ENCODE results near the gene AMPD3.

AMPD3 gene

GRCh38 chr11:10483174-10483573 is 28.1 kb downstream of the AMPD3 start:
- TF ChIP-seq CTCF (IDR thresholded peaks at IDR 0.05; ENCODE audit: insufficient read depth, low read depth, low read length, missing control alignments): no peak
- no peak for DNase-seq (ENCODE audit: low read depth)
- no peak overlapping the region for H3K4me3 ChIP-seq (ENCODE audit: low read depth, low read length)

GRCh38 chr11:10483584-10483983 is 28.5 kb downstream of the AMPD3 start:
- no peak overlapping the region for H3K4me3 ChIP-seq (ENCODE audit: low read depth, low read length)
- TF ChIP-seq CTCF (IDR thresholded peaks at IDR 0.05; ENCODE audit: insufficient read depth, low read depth, low read length, missing control alignments): no peak
- no peak for DNase-seq (ENCODE audit: low read depth)

GRCh38 chr11:10484461-10485180 is 29.6 kb downstream of the AMPD3 start:
- no peak for TF ChIP-seq CTCF (IDR thresholded peaks at IDR 0.05; ENCODE audit: insufficient read depth, low read depth, low read length, missing control alignments)
- no peak for DNase-seq (ENCODE audit: low read depth)
- no peak overlapping the region for H3K4me3 ChIP-seq (ENCODE audit: low read depth, low read length)

DNA sequence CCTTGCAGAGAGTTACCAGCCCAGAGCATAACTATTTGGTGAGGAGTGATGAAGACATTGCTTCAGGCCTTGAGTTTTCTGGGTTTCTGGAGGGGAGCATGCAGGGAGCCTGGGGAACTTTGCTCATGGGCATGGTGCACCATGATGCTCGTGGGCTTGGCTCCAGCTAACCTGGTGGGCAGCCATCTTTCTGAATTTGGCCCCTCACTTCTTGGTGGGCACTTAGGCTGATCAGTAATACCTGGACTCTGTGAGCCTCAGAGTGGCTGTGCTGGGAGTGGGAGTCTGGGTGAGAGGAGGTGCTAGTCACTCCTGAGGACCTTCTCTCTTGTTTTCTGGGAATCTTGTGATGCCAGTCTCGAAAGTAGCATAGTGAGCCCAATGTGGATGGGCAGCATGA is 30.6 kb downstream of the AMPD3 start:
- H3K4me3 ChIP-seq (ENCODE audit: low read depth, low read length): no peak overlapping the region
- no peak for TF ChIP-seq CTCF (IDR thresholded peaks at IDR 0.05; ENCODE audit: insufficient read depth, low read depth, low read length, missing control alignments)
- no peak for DNase-seq (ENCODE audit: low read depth)

DNA sequence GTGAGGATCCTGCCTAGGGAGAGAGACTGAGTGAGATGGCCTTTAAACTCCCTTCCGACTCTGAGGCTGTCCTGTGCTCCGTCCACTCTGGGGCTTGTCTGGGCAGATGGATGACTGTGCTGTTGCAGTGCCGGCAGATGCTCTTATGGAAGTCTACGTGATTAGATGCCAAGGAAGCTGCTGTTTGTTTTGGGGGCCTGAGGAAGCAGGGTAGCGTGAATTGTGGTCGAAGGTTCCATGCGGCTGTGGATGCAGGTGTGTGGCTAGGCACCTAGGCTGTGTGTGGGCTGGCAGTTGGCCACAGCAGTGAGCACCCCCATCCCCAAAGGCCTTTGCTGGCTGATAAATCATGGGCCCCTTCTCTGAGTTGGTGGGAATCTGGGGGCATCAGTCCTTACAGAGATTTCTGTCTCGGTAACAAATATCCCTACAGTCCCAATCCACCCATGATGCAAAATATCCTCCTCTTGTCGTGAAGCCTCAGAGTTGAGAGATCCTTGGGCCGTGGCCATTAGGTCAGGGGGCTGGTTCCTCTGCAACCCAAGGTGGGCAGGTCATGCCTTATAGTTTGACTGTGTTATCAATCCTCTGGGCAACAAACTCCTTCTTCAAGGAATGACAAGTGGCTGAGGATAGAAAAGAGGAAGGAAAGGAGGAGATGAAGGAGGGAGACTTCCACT is 31.2 kb downstream of the AMPD3 start:
- no peak for TF ChIP-seq CTCF (IDR thresholded peaks at IDR 0.05; ENCODE audit: insufficient read depth, low read depth, low read length, missing control alignments)
- H3K4me3 ChIP-seq (ENCODE audit: low read depth, low read length): no peak overlapping the region
- DNase-seq (ENCODE audit: low read depth): no peak

- H3K4me3 ChIP-seq (ENCODE audit: low read depth, low read length): no peak overlapping the region
- no peak for TF ChIP-seq CTCF (IDR thresholded peaks at IDR 0.05; ENCODE audit: insufficient read depth, low read depth, low read length, missing control alignments)
- DNase-seq (ENCODE audit: low read depth): no peak
Measured at GRCh38 chr11:10487002-10487647, 32.1 kb downstream of the AMPD3 start.
